HepG2 (cell line): ENCODE results near the gene ADRM1. TPM values are rescaled to one million over a fixed set of nuclear protein-coding genes. Genes with fewer than 3 reads are reported as not detected.

ENCODE experiments used
- ARNTL ChIP-seq: sonication (generic); formaldehyde crosslinking; IDR thresholded peaks from 2 replicates; pipeline ENCODE4 v1.4.0; 2020; ENCODE audit warnings: mild to moderate bottlenecking, missing genetic modification reagents
- FLYWCH1 ChIP-seq: sonication (generic); formaldehyde crosslinking; IDR thresholded peaks from 2 replicates; pipeline ENCODE4 v1.8.1; 2023; ENCODE audit warnings: mild to moderate bottlenecking, missing genetic modification reagents
- NCOR1 ChIP-seq: fragments of 200-600 bp; sonication (generic); IDR thresholded peaks from 2 replicates; pipeline ENCODE4 v1.7.0; 2017; ENCODE audit warnings: antibody characterized with exemption, low read length, borderline replicate concordance
- NFATC3 ChIP-seq: sonication (generic); formaldehyde crosslinking; IDR thresholded peaks from 2 replicates; pipeline ENCODE4 v1.5.1; 2020; ENCODE audit warnings: mild to moderate bottlenecking, missing genetic modification reagents
- SOX5 ChIP-seq: IDR thresholded peaks from 2 replicates; pipeline ENCODE4 v1.6.1; 2016; ENCODE audit warnings: borderline replicate concordance
- SOX6 ChIP-seq, 2 experiments: fragments of 450-650 bp in 1 of 2; sonication (generic) in 1 of 2; formaldehyde crosslinking in 1 of 2; IDR thresholded peaks; 2 replicates each; pipeline versions ENCODE4 v1.4.0 to v1.6.1; 2017 to 2020; ENCODE audit warnings: antibody characterized with exemption in 1 of 2, mild to moderate bottlenecking in 1 of 2, missing genetic modification reagents in 1 of 2
- SYNCRIP ChIP-seq: fragments of 200-400 bp; formaldehyde crosslinking; IDR thresholded peaks from 2 replicates; pipeline ENCODE4 v1.6.1; 2018; ENCODE audit warnings: mild to moderate bottlenecking, low read depth, low read length; ENCODE audit not compliant: insufficient read depth
- THRA ChIP-seq: sonication (generic); formaldehyde crosslinking; IDR thresholded peaks from 2 replicates; pipeline ENCODE4 v1.4.0; 2020; ENCODE audit warnings: missing genetic modification reagents, borderline replicate concordance
- ZNF253 ChIP-seq: sonication (generic); formaldehyde crosslinking; IDR thresholded peaks from 2 replicates; pipeline ENCODE4 v1.8.0; 2022; ENCODE audit warnings: mild to moderate bottlenecking, missing genetic modification reagents, borderline replicate concordance
- ZNF549 ChIP-seq: sonication (generic); formaldehyde crosslinking; IDR thresholded peaks from 2 replicates; pipeline ENCODE4 v1.5.0; 2020; ENCODE audit warnings: missing genetic modification reagents
- ZNF558 ChIP-seq: sonication (generic); formaldehyde crosslinking; IDR thresholded peaks from 2 replicates; pipeline ENCODE4 v1.9.0; 2022; ENCODE audit warnings: mild to moderate bottlenecking, missing genetic modification reagents, borderline replicate concordance
- ZNF616 ChIP-seq: sonication (generic); formaldehyde crosslinking; IDR thresholded peaks from 2 replicates; pipeline ENCODE4 v1.5.0; 2020; ENCODE audit warnings: low read depth, mild to moderate bottlenecking, missing genetic modification reagents
- ZSCAN25 ChIP-seq: sonication (generic); formaldehyde crosslinking; IDR thresholded peaks from 2 replicates; pipeline ENCODE4 v1.8.0; 2022; ENCODE audit warnings: mild to moderate bottlenecking, missing genetic modification reagents
- polyA plus RNA-seq, 8 experiments: library from polyadenylated mRNA; depleted of rRNA in 3 of 8; stranded (reverse) in 7 of 8; unstranded in 1 of 8; fragments of >200 nt; fragmentation: Illumina TruSeq in 4 of 8; extraction: Trizol in 4 of 8; gene quantifications; 2 replicates each; pipeline versions ENCODE4 v1.2.1 to v1.2.3, GENCODE V29; 2011 to 2016; ENCODE audit warnings: low read depth in 4 of 8, missing spikeins in 1 of 8, mixed read lengths in 1 of 8; ENCODE audit not compliant: insufficient read depth in 1 of 8
- total RNA-seq, 5 experiments: library from RNA; depleted of rRNA; stranded (reverse); fragments of >200 nt; fragmentation: Illumina TruSeq; extraction: Trizol; gene quantifications; 2 replicates each; pipeline ENCODE4 v1.2.3, GENCODE V29; 2016; ENCODE audit warnings: low read depth in 1 of 5
- TF ChIP-seq, protein P1 (sequence below): IDR thresholded peaks from 2 replicates; pipeline ENCODE4 v1.6.1; 2016; ENCODE audit warnings: low read depth
- TF ChIP-seq, protein P2 (sequence below): sonication (generic); formaldehyde crosslinking; IDR thresholded peaks from 2 replicates; pipeline ENCODE4 v1.4.0; 2020; ENCODE audit warnings: low read depth, mild to moderate bottlenecking, missing genetic modification reagents
- TF ChIP-seq, protein P3 (sequence below): sonication (generic); formaldehyde crosslinking; IDR thresholded peaks from 2 replicates; pipeline ENCODE4 v1.5.1; 2020; ENCODE audit warnings: mild to moderate bottlenecking, missing genetic modification reagents, moderate library complexity
- TF ChIP-seq, protein P4 (sequence below): sonication (generic); formaldehyde crosslinking; IDR thresholded peaks from 2 replicates; pipeline ENCODE4 v1.5.1; 2020; ENCODE audit warnings: mild to moderate bottlenecking, missing genetic modification reagents, borderline replicate concordance

The ADRM1 gene
- total and polyA plus RNA-seq, 2 of the 13 experiments (the other 11 are each of a cell fraction or from before 2014, with no cell fraction given) = 92.9 to 154 TPM

DNA sequence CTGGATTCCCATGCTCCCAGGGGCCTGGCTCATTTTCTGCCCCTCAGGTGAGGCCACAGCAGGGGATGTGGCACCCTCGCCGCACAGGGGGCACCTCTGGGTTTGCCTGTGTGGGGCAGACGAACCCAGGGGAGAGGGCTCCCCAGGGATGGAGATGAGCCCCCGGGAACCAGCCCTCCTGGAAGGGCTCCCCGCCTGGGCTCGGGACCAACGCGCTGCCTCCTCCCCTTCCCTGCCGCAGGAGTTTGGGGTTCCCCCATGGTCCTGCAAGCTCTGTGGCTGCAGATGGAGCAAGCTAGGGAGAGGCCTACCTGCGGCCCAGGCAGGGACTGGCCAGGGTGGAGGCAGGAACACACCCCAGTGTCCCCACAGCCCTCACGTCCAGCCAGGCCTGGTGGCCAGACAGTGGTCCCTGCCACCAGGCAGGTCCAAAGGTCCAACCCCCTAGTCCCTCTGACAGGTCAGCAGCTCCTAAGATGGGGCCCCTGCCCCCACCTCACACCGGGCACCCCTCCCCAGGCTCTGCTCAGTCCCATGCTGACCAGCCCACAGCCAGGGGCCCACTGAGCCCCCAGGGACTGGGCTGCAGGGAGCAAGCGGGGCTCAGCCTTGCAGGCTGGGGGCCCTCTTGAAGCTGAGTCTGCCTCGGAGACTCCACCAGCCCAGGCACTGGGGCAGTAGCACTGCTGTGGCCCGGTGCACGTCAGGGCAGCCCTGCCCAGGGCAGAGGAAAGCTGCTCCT lies 50.7 kb downstream of the ADRM1 start (continued):
- TF ChIP-seq THRA (CRISPR knock-in tag) = peak; percentile 44; the same call in 1 of the 2 replicates
- TF ChIP-seq ZNF253 (CRISPR knock-in tag) = no peak; the same call in 1 of the 2 replicates
- no peak for TF ChIP-seq ZNF558 (CRISPR knock-in tag)
- peak; percentile 47; the same call in 1 of the 2 replicates for TF ChIP-seq NCOR1
- TF ChIP-seq ARNTL (CRISPR knock-in tag) = no peak
- TF ChIP-seq, protein P1, sequence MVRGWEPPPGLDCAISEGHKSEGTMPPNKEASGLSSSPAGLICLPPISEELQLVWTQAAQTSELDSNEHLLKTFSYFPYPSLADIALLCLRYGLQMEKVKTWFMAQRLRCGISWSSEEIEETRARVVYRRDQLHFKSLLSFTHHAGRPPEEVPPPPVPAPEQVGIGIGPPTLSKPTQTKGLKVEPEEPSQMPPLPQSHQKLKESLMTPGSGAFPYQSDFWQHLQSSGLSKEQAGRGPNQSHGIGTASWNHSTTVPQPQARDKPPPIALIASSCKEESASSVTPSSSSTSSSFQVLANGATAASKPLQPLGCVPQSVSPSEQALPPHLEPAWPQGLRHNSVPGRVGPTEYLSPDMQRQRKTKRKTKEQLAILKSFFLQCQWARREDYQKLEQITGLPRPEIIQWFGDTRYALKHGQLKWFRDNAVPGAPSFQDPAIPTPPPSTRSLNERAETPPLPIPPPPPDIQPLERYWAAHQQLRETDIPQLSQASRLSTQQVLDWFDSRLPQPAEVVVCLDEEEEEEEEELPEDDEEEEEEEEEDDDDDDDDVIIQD (CRISPR knock-in tag) = no peak
- TF ChIP-seq SOX5 (CRISPR knock-in tag) = no peak; the same call in 1 of the 2 replicates
- TF ChIP-seq NFATC3 (CRISPR knock-in tag) = no peak
- TF ChIP-seq, protein P2, sequence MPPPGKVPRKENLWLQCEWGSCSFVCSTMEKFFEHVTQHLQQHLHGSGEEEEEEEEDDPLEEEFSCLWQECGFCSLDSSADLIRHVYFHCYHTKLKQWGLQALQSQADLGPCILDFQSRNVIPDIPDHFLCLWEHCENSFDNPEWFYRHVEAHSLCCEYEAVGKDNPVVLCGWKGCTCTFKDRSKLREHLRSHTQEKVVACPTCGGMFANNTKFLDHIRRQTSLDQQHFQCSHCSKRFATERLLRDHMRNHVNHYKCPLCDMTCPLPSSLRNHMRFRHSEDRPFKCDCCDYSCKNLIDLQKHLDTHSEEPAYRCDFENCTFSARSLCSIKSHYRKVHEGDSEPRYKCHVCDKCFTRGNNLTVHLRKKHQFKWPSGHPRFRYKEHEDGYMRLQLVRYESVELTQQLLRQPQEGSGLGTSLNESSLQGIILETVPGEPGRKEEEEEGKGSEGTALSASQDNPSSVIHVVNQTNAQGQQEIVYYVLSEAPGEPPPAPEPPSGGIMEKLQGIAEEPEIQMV = no peak
- TF ChIP-seq, protein P3, sequence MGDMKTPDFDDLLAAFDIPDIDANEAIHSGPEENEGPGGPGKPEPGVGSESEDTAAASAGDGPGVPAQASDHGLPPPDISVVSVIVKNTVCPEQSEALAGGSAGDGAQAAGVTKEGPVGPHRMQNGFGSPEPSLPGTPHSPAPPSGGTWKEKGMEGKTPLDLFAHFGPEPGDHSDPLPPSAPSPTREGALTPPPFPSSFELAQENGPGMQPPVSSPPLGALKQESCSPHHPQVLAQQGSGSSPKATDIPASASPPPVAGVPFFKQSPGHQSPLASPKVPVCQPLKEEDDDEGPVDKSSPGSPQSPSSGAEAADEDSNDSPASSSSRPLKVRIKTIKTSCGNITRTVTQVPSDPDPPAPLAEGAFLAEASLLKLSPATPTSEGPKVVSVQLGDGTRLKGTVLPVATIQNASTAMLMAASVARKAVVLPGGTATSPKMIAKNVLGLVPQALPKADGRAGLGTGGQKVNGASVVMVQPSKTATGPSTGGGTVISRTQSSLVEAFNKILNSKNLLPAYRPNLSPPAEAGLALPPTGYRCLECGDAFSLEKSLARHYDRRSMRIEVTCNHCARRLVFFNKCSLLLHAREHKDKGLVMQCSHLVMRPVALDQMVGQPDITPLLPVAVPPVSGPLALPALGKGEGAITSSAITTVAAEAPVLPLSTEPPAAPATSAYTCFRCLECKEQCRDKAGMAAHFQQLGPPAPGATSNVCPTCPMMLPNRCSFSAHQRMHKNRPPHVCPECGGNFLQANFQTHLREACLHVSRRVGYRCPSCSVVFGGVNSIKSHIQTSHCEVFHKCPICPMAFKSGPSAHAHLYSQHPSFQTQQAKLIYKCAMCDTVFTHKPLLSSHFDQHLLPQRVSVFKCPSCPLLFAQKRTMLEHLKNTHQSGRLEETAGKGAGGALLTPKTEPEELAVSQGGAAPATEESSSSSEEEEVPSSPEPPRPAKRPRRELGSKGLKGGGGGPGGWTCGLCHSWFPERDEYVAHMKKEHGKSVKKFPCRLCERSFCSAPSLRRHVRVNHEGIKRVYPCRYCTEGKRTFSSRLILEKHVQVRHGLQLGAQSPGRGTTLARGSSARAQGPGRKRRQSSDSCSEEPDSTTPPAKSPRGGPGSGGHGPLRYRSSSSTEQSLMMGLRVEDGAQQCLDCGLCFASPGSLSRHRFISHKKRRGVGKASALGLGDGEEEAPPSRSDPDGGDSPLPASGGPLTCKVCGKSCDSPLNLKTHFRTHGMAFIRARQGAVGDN = peak; percentile 78
- no peak for TF ChIP-seq ZNF549 (CRISPR knock-in tag)
- TF ChIP-seq FLYWCH1 = no peak
- TF ChIP-seq ZSCAN25 (CRISPR knock-in tag) = peak; percentile 87
- TF ChIP-seq, protein P4, sequence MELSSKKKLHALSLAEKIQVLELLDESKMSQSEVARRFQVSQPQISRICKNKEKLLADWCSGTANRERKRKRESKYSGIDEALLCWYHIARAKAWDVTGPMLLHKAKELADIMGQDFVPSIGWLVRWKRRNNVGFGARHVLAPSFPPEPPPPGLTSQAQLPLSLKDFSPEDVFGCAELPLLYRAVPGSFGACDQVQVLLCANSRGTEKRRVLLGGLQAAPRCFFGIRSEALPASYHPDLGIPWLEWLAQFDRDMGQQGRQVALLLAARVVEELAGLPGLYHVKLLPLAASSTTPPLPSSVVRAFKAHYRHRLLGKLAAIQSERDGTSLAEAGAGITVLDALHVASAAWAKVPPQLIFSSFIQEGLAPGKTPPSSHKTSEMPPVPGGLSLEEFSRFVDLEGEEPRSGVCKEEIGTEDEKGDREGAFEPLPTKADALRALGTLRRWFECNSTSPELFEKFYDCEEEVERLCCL (CRISPR knock-in tag) = no peak
- TF ChIP-seq SYNCRIP = no peak
- TF ChIP-seq SOX6 (IDR thresholded peaks at IDR 0.05) = no peak
- peak; percentile 36; the same call in 1 of the 2 replicates for TF ChIP-seq SOX6 (CRISPR knock-in tag; IDR thresholded peaks at IDR 0.05)
- TF ChIP-seq ZNF616 = 0 out of 2 replicates have a peak, but pooled peaks have one; percentile 19
